GM12878 (cell line): ENCODE results near the gene ERN2. TPM values are rescaled to one million over a fixed set of nuclear protein-coding genes. Genes with fewer than 3 reads are reported as not detected.

Experiments used
- ATAC-seq: fragments of 200-7000 bp; cut with Tn5 transposase; 3 replicates; pipeline ENCODE4 v1.9.1; 2020; ENCODE audit warnings: mild to moderate bottlenecking, moderate library complexity
- BruUV-seq: library from RNA; stranded (reverse); fragments of 400-500 nt; replicated peaks from 2 replicates; lab custom pipeline; 2021; lab: Mats Ljungman, UMichigan
- CTCF ChIA-PET: fragments of 300-600 bp; sonication (Branson Sonifier 250); formaldehyde crosslinking; extraction: SDS; loops from one replicate; lab custom pipeline; 2021; ENCODE audit warnings: inconsistent platforms; lab: Yijun Ruan, JAX
- POLR2A ChIA-PET: fragments of 350-600 bp; formaldehyde crosslinking; extraction: SDS; loops from one replicate; lab custom pipeline; 2021; ENCODE audit warnings: inconsistent platforms; lab: Charles Lee
- RAD21 ChIA-PET: fragments of 300-600 bp; sonication (Branson Sonifier 250); formaldehyde crosslinking; loops from one replicate; lab custom pipeline; 2023; ENCODE audit warnings: antibody characterized with exemption; ENCODE audit not compliant: unreplicated experiment; lab: Charles Lee
- SMC1A ChIA-PET: fragments of 300-600 bp; sonication (Branson Sonifier 250); formaldehyde crosslinking; loops from one replicate; lab custom pipeline; 2023; ENCODE audit not compliant: unreplicated experiment, uncharacterized antibody; lab: Charles Lee
- DNase-seq: peaks from one replicate; pipeline ENCODE4 v3.0.0-alpha.2; 2011; ENCODE audit warnings: low read depth, low spot score
- FAIRE-seq: peaks from 3 replicates; lab custom pipeline; 2011; peaks lifted over from hg19 to GRCh38; lab: Jason Lieb, UNC
- H2AFZ ChIP-seq: 2 replicates; pipeline ENCODE4 v1.6.0; 2011; ENCODE audit warnings: low read depth, low read length, control low read depth; ENCODE audit not compliant: control insufficient read depth
- H3K27ac ChIP-seq: 2 replicates; pipeline ENCODE4 v1.5.1; 2011; ENCODE audit warnings: control low read depth; ENCODE audit not compliant: control insufficient read depth, insufficient read depth
- H3K27me3 ChIP-seq, 2 experiments: replicated peaks in 1 of 2; 2 replicates each; pipeline versions ENCODE4 v1.6.0 to v1.6.1; 2011; ENCODE audit warnings: low read length in 1 of 2; ENCODE audit not compliant: control insufficient read depth in 2 of 2, insufficient read depth in 2 of 2
- H3K36me3 ChIP-seq, 2 experiments: 2 replicates each; pipeline ENCODE4 v1.5.1; 2011; ENCODE audit warnings: low read length in 1 of 2; ENCODE audit not compliant: control insufficient read depth in 2 of 2, insufficient read depth in 2 of 2
- H3K4me1 ChIP-seq: 2 replicates; pipeline ENCODE4 v1.6.1; 2011; ENCODE audit warnings: mild to moderate bottlenecking, low read length, moderate library complexity, mixed read lengths; ENCODE audit not compliant: control insufficient read depth, insufficient read depth
- H3K4me2 ChIP-seq: 2 replicates; pipeline ENCODE4 v1.6.0; 2011; ENCODE audit warnings: control low read depth; ENCODE audit not compliant: control insufficient read depth, insufficient read depth
- H3K4me3 ChIP-seq: fragments of 200-600 bp; sonication (generic); 2 replicates; pipeline ENCODE4 v1.5.1; 2016
- H3K79me2 ChIP-seq: 2 replicates; pipeline ENCODE4 v1.6.0; 2011; ENCODE audit warnings: low read length; ENCODE audit not compliant: control insufficient read depth, insufficient read depth
- H3K9ac ChIP-seq: 2 replicates; pipeline ENCODE4 v1.8.0; 2011; ENCODE audit warnings: low read length, control low read depth, mixed read lengths; ENCODE audit not compliant: control insufficient read depth, insufficient read depth
- H3K9me3 ChIP-seq: replicated peaks from 3 replicates; pipeline ENCODE4 v1.5.1; 2011; ENCODE audit warnings: mild to moderate bottlenecking, low read length; ENCODE audit not compliant: control insufficient read depth, insufficient read depth
- H4K20me1 ChIP-seq: 2 replicates; pipeline ENCODE4 v1.6.0; 2011; ENCODE audit not compliant: control insufficient read depth, insufficient read depth
- BHLHE40 ChIP-seq, 2 experiments: fragments of 450-650 bp in 1 of 2; IDR thresholded peaks; 2 replicates each; pipeline ENCODE4 v1.6.1; 2011 to 2017; ENCODE audit warnings: low read depth in 2 of 2, borderline replicate concordance in 1 of 2, improper control_type of control experiment in 1 of 2, low read length in 1 of 2, mild to moderate bottlenecking in 1 of 2
- CUX1 ChIP-seq: IDR thresholded peaks from 2 replicates; pipeline ENCODE4 v1.6.1; 2012; ENCODE audit warnings: improper control_type of control experiment, low read depth, low read length; ENCODE audit not compliant: insufficient replicate concordance
- E2F4 ChIP-seq: IDR thresholded peaks from 2 replicates; pipeline ENCODE4 v1.6.1; 2012; ENCODE audit warnings: low read depth, low read length, improper control_type of control experiment
- HDAC6 ChIP-seq: fragments of 200-600 bp; sonication (generic); IDR thresholded peaks from one replicate; pipeline ENCODE4 v1.8.0; 2017; ENCODE audit warnings: antibody characterized with exemption; ENCODE audit not compliant: unreplicated experiment
- IKZF1 ChIP-seq: fragments of 450-650 bp; conservative IDR thresholded peaks from 2 replicates; pipeline ENCODE4 v1.6.1; 2017; ENCODE audit warnings: antibody characterized with exemption, mild to moderate bottlenecking
- JUND ChIP-seq: IDR thresholded peaks from 2 replicates; pipeline ENCODE4 v1.6.1; 2012; ENCODE audit warnings: low read depth, mild to moderate bottlenecking, low read length, improper control_type of control experiment, moderate library complexity
- MYB ChIP-seq: fragments of 150-350 bp; IDR thresholded peaks from 2 replicates; pipeline ENCODE4 v1.6.1; 2014; ENCODE audit warnings: mild to moderate bottlenecking, low read depth, low read length, borderline replicate concordance
- POLR2AphosphoS2 ChIP-seq: IDR thresholded peaks from 2 replicates; pipeline ENCODE4 v1.6.1; 2011; ENCODE audit warnings: low read depth, mild to moderate bottlenecking, low read length, improper control_type of control experiment, moderate library complexity
- RELA ChIP-seq: fragments of 450-650 bp; IDR thresholded peaks from 2 replicates; pipeline ENCODE4 v1.8.0; 2014; ENCODE audit warnings: borderline replicate concordance; ENCODE audit not compliant: partially characterized antibody
- SMAD5 ChIP-seq: IDR thresholded peaks from 2 replicates; pipeline ENCODE4 v1.6.1; 2016; ENCODE audit warnings: antibody characterized with exemption, low read depth
- STAT1 ChIP-seq: fragments of 450-650 bp; conservative IDR thresholded peaks from 2 replicates; pipeline ENCODE4 v1.6.1; 2014; ENCODE audit warnings: antibody characterized with exemption, mild to moderate bottlenecking
- USF2 ChIP-seq: IDR thresholded peaks from 2 replicates; pipeline ENCODE4 v1.6.1; 2011; ENCODE audit warnings: low read depth, low read length, improper control_type of control experiment, borderline replicate concordance
- ZNF622 ChIP-seq: fragments of 450-650 bp; IDR thresholded peaks from 2 replicates; pipeline ENCODE4 v1.6.1; 2017; ENCODE audit warnings: mild to moderate bottlenecking, inconsistent platforms
- WGBS: methylation state at CpG from one replicate; pipeline ENCODE4 v1.1.6; 2016; ENCODE audit warnings: low lambda C conversion rate; ENCODE audit not compliant: insufficient replicate concordance, insufficient coverage; ENCODE audit errors: missing lambda C conversion rate; 5-methylcytosine and 5-hydroxymethylcytosine counted together
- in situ Hi-C: fragments of 300-500 bp; cut with MboI; formaldehyde crosslinking; loops from 9 replicates; pipeline ENCODE4 v1.14.3; 2018; ENCODE audit warnings: mixed read lengths
- intact Hi-C: fragments of 100-400 bp; cut with micrococcal nuclease; formaldehyde crosslinking; loops from one replicate; pipeline ENCODE4 v1.14.2; 2022; ENCODE audit not compliant: unreplicated experiment
- polyA plus RNA-seq, 11 experiments: library from polyadenylated mRNA; depleted of rRNA in 4 of 11; unstranded in 6 of 11; stranded (reverse) in 5 of 11; fragments of >200 nt; fragmentation: Nextera tagmentation in 4 of 11; fragmentation: Illumina TruSeq in 1 of 11; extraction: Ambion mirVana in 4 of 11; extraction: Trizol in 1 of 11; gene quantifications; 1 replicate in 1 of 11; 2 replicates in 10 of 11; pipeline versions ENCODE4 v1.2.1 to v1.2.3, GENCODE V29; 2011 to 2016; ENCODE audit warnings: inconsistent platforms in 2 of 11, missing spikeins in 2 of 11, low read depth in 1 of 11
- total RNA-seq, 4 experiments: library from RNA; depleted of rRNA in 3 of 4; stranded (reverse); fragments of >200 nt in 3 of 4; fragmentation: Illumina TruSeq in 1 of 4; extraction: Trizol in 1 of 4; gene quantifications; 2 replicates each; pipeline versions ENCODE4 v1.2.1 to v1.2.3, GENCODE V29; 2013 to 2021

Gene ERN2
- total and polyA plus RNA-seq, 10 of the 15 experiments (the other 5 are each of a cell fraction or from before 2014, with no cell fraction given) = 0.06 to 0.95 (median 0.36) TPM; not detected in 5

- DNase-seq (no peak), FAIRE-seq (no peak), ATAC-seq (no peak)
- Histone ChIP-seq H3K9me3 (no peaks in the 10 kb centered on the region), H3K27me3 (no peaks in the 10 kb centered on the region), H3K27ac (no peak overlapping the region), H3K4me2 (no peak overlapping the region), H3K4me1 (no peaks in the 10 kb centered on the region), H3K9ac (no peak overlapping the region), H4K20me1 (no peaks in the 10 kb centered on the region), H3K79me2 (no peaks in the 10 kb centered on the region), H3K36me3 (peaks cover 9 to 26% of the 10 kb centered on the region in 2 experiments; a peak in 3 of 4 replicates), H2AFZ (no peak overlapping the region), H3K4me3 (no peak overlapping the region)
- ChIA-PET CTCF (no interaction called here), POLR2A (interaction anchor here (1.0 kb wide), 1 partner anchor 10 kb away, joined by 3 read pairs; no protein-coding TSS in a partner anchor), RAD21 (no interaction called here), SMC1A (no interaction called here)
- intact Hi-C loops (no loop called here), in situ Hi-C loops (no loop called here)
- TF ChIP-seq E2F4 = no peak
- no peak for TF ChIP-seq MYB
- TF ChIP-seq BHLHE40 (IDR thresholded peaks at IDR 0.05; ENCODE audit: borderline replicate concordance in 1 of 2, low read depth in 2 of 2, low read length in 1 of 2) = no peak
- no peak for TF ChIP-seq RELA
- TF ChIP-seq STAT1 = no peak
- no peak for TF ChIP-seq CUX1
- TF ChIP-seq HDAC6 = no peak
- no peak for TF ChIP-seq ZNF622
- no peak for TF ChIP-seq USF2
- TF ChIP-seq POLR2AphosphoS2 = no peak
- TF ChIP-seq JUND = no peak
- TF ChIP-seq IKZF1 = no peak
- TF ChIP-seq SMAD5 = no peak
- no TSS peak for BruUV-seq
- WGBS = 96% methylated on average over 6 of the region's 6 CpGs
These were observed 20.7 kb downstream of the ERN2 start for GRCh38 chr16:23692190-23692837.
